Islet precursor cell (in vitro differentiated cells): ENCODE results near the gene UBD.

Experiments used
- DNase-seq: peaks from one replicate; pipeline ENCODE4 v3.0.0-alpha.2; 2018

UBD gene

GRCh38 chr6:29559524-29560287 is at the start of gene UBD:
Gene UBD, minus strand, starts transcription at chr6:29559732. Its CDS starts 31 bp downstream, at chr6:29559701.
- no peak for DNase-seq

- no peak for DNase-seq
Observed at GRCh38 chr6:29608131-29608530, 48.6 kb upstream of the UBD start.

GRCh38 chr6:29603930-29604329 is 44.4 kb upstream of the UBD start:
- no peak for DNase-seq

- DNase-seq = no peak
Observed at GRCh38 chr6:29603456-29603855, 43.9 kb upstream of the UBD start.

DNA sequence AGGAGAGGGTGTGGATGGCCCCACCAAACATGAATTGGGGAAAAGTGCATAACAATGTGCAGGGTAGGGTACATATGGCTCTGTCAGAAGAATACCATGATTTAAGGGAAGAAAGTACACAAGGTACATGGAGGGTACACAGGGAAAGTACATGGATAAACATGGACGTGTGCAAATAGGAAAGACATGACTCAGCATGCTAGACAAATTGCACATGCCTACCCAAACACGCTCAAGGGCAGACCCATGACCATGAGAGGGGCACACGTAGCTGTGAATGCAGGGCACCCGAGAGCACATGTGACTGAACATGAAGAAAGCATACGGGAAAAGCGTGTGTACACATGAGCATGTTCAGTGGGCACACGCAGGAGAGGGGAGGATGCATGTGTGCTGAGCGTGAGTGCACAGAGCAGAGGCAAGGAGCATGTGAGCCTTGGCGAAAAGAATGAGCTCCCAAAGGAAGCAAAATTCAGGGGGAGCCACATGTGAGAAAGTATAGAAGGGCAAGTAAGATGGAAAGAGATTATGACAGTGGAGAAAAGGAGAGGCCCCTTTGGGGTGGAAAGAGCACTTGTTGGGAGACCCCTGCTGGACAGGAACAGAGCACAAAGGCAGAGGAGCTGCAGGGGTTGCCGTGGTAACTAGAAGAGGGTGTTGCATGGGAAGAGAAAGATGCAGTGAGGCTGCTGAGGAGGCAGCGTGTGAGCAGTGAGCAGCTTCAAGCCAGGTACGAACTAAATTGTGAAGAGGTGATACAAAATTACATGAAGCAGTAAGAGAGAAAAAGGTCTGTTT is 43.2 kb upstream of the UBD start:
- peak; percentile 80 for DNase-seq

DNA sequence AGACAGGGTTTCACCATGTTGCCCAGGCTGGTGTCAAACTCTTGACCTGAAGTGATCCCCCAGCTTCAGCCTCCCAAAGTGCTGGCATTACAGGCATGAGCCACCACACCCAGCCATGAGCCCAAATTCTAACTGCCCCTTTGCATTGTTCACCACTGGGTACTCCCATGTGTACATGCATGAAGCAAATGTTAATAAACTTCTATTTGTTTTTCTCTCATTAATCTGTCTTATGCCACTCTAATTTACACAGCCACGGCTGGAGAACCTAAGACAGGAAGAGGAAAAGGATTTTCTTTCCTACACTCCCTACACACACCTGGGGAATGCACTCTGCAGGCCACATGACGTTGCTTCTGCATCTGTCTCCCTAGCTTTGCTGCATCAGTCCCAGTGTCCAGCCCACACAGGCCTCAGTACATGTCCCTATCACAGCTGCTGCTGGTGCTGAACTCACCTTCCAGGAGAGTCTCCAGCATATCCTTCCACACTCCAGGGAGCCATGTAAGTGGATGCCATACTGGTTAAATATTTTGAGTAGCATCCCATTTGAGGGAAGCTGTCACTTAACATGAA is 38.7 kb upstream of the UBD start:
- DNase-seq = no peak

DNA sequence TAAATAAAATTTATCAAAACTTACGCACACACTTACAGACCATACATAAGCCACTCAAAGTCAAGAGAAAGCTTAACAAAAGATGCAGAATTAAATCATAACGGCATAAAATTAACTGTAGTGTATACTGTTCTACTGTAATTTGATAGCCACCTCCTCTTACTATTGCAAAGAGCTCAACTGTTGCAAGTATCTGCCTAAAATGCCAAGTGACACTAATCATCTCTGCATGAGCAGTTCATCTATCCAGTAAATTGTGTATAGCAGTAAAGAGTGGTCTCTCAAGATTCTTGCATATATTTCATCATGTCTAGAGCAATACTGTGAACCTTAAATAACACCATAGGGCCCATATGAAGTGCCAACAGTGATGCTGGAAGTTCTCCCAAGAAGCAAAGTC is 37.7 kb upstream of the UBD start:
- DNase-seq = no peak

- no peak for DNase-seq
Observed at GRCh38 chr6:29596381-29596900, 36.9 kb upstream of the UBD start.

DNA sequence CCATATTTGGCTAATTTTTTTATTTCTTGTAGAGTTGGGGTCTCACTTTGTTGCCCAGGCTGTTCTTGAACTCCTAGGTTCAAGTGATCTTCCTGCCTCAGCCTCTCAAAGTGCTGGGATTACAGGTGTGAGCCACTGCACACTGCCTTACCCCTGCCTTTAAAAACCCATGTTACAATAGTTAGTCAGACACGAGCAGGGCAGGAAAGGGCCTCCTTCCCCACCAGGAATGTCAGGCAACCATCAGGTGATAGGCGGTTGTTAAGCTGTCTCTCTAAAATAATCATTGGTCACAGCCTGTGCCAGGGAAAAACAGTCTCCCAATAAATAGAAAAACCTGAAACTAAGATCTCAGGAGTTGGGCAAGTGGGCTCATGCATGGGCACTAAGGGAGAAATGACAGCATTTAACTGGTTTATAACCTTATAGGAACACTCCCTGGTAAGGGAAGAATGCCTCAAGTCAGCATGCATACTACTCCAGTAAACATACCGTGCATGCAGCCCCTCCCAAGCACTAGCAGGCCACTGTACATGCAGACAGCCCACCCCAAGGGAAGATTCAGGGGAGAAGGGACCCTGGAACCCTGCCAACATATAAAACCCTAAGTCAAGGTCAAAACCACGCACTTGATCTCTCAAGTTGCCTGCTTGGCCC is 33.8 kb upstream of the UBD start:
- DNase-seq = no peak

DNA sequence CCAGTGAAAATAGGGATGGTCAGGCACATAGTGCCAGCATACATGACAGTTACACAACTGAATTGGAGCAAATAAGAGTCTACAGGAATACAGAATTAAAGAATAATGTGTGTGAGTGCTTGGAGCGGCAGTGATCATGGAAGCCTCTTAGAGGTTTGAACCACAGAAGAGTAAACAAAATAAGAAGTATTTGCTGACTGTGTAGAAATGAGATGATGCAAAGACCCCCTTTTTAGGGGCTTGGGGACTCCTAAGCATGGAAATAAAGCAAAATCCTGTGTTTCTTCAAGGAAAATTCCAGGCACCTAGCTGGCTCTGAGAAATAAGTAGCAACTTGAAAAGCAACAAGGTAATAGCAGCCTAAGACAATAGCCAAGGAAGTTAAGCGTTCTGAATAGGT is 32.1 kb upstream of the UBD start:
- DNase-seq = no peak

DNA sequence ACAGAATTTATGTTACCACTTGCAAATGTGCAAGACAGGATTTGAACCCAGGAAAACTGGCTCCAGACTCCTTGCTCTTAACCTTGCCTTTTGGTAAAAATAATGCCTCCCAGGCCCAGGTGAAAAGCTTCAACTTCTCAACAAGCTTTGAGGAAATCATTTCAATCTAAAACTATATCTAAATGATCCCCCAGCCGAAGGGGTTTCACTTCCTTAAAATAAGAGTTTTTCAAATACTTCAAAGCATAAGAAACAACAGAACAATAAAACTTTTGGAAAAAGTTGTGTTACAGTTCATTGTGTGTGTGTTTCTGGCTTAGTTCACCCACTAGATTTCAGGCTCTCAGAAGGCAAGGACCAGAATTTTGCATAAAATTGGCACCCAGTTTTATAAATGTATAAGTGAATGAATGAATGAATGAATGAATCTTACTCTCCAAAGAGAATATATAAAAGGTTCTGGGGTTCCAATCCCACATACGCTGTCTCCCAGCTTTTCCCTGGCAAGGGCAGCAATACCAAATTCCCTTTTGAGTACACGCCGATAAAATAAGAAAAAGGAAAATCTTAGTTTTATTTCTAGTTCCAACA is 30.8 kb upstream of the UBD start:
- DNase-seq = no peak

DNA sequence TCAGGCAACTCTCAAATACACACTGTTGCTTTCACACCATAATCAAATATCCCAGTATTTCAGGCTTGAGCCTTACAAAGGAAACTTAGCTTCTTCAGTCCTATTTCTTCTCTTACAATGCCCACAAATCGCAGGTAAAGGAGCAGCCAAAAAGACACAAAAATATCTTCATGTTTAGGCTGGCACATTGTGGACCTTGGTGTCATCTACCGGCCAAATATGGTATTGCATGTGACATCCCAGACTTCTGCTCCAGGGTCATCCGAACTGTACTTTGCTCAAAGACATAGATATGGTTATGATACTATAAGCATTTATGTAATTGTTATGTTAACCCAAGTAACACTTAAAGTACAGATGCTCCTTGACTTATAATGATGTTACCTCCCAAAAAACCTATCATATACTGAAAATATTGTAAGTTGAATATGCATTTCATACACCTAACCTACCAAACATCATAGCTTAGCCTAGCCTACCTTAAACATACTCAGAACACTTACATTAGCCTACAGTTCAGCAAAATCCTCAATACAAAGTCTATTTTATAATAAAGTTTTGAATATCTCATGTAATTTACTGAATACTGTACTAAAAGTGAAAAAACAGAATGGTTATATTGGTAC is 30.0 kb upstream of the UBD start:
- peak; percentile 68 for DNase-seq

DNA sequence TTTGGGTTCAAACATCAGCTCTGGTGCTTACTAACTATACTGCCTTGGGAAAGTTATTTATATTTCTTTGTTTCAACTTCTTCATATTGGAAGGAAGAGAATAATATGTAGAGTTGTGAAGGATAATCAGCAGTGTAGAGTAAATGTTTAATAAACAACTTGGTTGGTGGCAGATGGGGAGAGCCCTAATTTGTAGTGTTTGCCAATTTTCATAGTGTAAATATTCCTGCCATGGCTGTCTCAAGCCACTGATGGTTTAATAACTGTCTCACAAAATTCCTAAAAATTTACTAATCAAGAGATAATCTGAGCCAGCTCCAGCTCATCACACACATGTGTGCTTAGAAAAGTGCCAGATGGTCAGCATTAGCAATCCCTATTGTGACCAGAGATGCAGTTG is 25.3 kb upstream of the UBD start, which contains the start of gene OR2H2:
OR2H2 (plus strand) TSS at position 301 of the 400 bp plus-strand sequence. CDS start 2,824 bp downstream, outside the sequence.
- no peak for DNase-seq

- DNase-seq = no peak
Observed at GRCh38 chr6:29577544-29577943, 18.0 kb upstream of the UBD start.

GRCh38 chr6:29576056-29576455 is 16.5 kb upstream of the UBD start:
- DNase-seq = no peak

DNA sequence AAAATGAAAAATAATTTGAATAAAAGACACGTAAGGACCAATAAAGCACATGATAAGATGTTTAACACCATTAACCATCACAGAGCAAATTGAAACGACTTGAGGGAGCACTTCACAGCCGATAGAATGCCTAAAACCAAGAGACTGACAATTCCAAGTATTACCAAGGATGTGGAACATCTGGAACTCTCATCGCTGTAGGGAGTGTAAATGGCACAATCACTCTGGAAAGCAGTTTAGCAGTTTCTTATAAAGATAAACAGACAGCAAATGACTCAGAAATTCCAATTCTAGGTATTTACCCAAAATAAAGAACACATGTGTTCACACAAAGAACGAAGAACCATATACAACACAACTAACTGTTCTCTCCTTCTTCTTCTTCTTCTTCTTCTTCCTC is 8.5 kb upstream of the UBD start:
- no peak for DNase-seq

GRCh38 chr6:29567541-29567940 is 8.0 kb upstream of the UBD start:
- DNase-seq = no peak

- no peak for DNase-seq
Observed at GRCh38 chr6:29566856-29567255, 7.3 kb upstream of the UBD start.

DNA sequence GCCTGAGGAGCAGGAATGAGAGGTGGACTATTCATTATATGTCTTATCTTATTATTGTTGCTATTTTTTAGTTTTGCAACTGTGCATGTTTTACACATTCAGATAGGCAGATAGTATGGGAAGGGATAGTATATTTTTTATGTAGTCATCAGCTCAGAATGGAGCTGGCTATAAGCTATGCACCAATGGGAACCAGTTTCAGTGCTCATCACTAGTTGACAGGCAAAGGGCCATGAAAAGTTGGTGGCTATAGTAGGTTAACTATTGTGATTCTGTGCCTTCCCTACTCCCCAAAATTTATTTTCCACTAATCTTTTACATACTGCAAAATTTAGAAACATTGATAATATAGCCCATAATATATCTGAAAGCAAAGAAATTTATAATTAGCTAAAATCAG is 5.3 kb upstream of the UBD start:
- DNase-seq = no peak

DNA sequence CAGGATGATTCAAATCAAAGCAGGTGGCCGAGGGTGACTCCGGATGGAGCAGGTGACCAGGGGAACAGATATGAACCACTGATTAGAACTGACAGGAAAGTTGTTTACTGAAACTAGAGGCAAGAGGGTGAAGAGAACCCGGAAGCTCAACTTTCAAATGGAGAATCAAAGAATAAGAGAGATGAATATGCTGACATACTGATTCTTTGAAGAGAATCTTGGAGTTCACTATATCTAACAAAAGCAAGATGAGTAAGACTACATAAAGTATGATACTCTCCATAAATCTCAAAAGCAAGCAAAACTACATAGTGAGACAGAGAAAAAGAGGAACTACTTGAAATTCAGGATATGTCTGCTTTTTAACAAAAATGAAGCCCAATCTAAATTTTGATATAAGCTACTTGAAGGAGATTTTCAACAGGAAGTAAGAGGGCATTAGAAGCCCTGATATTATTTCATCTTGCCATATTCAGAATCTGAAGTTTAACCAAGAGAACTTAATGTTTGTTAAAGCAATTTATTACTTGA is 4.0 kb upstream of the UBD start:
- DNase-seq = no peak

GRCh38 chr6:29561606-29562181 is 2.2 kb upstream of the UBD start:
- no peak for DNase-seq

DNA sequence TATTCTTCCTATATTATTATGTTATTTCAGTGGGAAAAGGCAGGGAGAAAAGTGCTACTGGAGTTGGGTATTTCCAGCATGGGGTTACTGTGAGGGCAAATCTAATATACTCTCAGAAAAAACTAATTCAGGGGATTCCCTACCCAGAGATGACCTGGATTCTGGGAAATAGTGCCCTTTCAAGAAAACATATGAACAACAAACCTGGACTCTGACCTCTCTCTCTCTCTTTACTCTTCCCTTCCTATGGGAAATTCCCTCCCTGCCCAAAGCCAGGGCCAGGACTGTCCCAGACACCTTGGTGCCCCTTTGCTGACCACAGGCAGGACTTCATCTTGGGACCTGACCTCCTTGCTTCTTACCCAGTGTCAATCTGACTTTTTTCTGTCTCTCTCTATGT is 1.6 kb upstream of the UBD start:
- DNase-seq = no peak
